ENCODE measurements around the gene RADIL. TPM values are rescaled to one million over a fixed set of nuclear protein-coding genes. Genes with fewer than 3 reads are reported as not detected.

The RADIL gene
- total RNA-seq, 1 experiment from 2014 or later, result 5.0 TPM

DNA sequence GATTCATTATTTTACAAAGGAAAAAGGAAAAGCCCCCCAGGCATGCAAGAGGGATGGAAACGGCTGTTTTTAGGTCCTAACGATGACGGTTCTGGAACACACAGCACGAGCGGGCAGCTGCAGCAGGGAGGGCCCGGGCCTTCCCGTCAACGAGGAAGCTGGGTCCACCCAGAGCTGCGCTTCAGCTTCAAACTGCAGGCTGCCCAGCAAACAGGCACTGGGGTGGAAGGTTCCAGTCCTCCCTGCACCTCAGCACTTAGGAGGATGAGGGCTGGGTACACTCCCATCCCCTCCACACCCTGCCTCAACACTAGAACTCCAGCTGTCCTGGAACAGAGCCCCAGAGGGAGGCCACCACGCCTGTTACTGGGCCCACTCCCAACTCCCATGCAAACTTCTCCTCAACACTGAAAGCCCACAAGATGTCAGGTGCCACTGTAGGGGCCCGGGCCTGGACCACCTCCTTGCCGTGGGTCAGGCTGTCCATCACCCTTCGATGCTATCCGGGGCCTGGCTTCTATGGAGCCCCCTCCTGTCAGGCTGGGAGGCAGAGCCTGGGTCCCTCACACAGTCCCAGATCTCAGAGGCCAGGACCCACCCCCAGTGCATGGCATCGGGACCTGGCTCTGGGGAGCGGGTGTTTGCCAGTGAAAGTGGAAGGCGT, 54.7 kb downstream of the RADIL start:
- Histone ChIP-seq H3K36me3 (ENCODE audit: insufficient read depth, low read length, poor library complexity, severe bottlenecking) (no peaks in the 10 kb centered on the region), H3K4me3 (ENCODE audit: low read depth, low read length, poor library complexity, severe bottlenecking) (no peak overlapping the region), H3K9me3 (ENCODE audit: low read depth, low read length, poor library complexity, severe bottlenecking) (no peaks in the 10 kb centered on the region), H3K27ac (ENCODE audit: low read depth, low read length, poor library complexity, severe bottlenecking) (no peak overlapping the region), H3K4me1 (ENCODE audit: insufficient read depth, low read length, poor library complexity, severe bottlenecking) (no peaks in the 10 kb centered on the region), H3K27me3 (replicated peaks; ENCODE audit: insufficient read depth, low read depth, low read length, poor library complexity) (no peaks in the 10 kb centered on the region)
- intact Hi-C loops (cut with micrococcal nuclease; ENCODE audit: unreplicated experiment), result no loop called here
- BruUV-seq (replicated peaks), result no TSS peak
- POLR2A ChIA-PET (ENCODE audit: low non-redundant PET), result no interaction called here
- TF ChIP-seq EZH2 (IDR thresholded peaks at IDR 0.05; ENCODE audit: borderline replicate concordance, low read depth, low read length, poor library complexity, severe bottlenecking), result no peak
- TF ChIP-seq, protein P1, sequence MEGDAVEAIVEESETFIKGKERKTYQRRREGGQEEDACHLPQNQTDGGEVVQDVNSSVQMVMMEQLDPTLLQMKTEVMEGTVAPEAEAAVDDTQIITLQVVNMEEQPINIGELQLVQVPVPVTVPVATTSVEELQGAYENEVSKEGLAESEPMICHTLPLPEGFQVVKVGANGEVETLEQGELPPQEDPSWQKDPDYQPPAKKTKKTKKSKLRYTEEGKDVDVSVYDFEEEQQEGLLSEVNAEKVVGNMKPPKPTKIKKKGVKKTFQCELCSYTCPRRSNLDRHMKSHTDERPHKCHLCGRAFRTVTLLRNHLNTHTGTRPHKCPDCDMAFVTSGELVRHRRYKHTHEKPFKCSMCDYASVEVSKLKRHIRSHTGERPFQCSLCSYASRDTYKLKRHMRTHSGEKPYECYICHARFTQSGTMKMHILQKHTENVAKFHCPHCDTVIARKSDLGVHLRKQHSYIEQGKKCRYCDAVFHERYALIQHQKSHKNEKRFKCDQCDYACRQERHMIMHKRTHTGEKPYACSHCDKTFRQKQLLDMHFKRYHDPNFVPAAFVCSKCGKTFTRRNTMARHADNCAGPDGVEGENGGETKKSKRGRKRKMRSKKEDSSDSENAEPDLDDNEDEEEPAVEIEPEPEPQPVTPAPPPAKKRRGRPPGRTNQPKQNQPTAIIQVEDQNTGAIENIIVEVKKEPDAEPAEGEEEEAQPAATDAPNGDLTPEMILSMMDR (conservative IDR thresholded peaks at IDR 0.05; ENCODE audit: low read depth, low read length), result no peak
- no peak for DNase-seq (ENCODE audit: low spot score)
- CTCF ChIA-PET, result interaction anchor here (1.8 kb wide), 1 partner anchor 54 kb away, joined by 9 read pairs; the partner anchor contains the start of gene RADIL

DNA sequence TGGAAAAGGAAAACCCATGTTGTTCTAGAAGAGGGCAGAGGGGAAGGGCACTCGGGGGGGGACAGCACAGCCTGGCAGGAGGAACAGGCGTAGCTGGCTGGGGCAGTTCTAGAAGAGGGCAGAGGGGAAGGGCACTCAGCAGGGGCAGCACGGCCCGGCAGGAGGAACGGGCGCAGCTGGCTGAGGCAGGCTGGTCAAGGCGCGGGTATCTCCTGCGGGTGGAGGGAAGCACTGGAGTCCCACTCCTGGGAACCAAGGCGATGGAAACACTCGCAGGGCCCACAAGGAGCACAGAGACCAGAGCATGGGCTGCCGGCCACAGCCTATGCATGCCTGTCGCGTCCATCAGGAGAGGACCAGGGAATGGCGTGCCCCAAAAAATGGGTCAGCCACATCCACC, 58.4 kb downstream of the RADIL start:
- TF ChIP-seq, protein P1 (conservative IDR thresholded peaks at IDR 0.05; ENCODE audit: low read depth, low read length), result no peak
- no peak for TF ChIP-seq EZH2 (IDR thresholded peaks at IDR 0.05; ENCODE audit: borderline replicate concordance, low read depth, low read length, poor library complexity, severe bottlenecking)
- H3K9me3 ChIP-seq (ENCODE audit: low read depth, low read length, poor library complexity, severe bottlenecking), result no peaks in the 10 kb centered on the region
- no peaks in the 10 kb centered on the region for H3K27me3 ChIP-seq (replicated peaks; ENCODE audit: insufficient read depth, low read depth, low read length, poor library complexity)
- no peak overlapping the region for H3K27ac ChIP-seq (ENCODE audit: low read depth, low read length, poor library complexity, severe bottlenecking)
- no peaks in the 10 kb centered on the region for H3K4me1 ChIP-seq (ENCODE audit: insufficient read depth, low read length, poor library complexity, severe bottlenecking)
- ChIA-PET CTCF (no interaction called here), POLR2A (ENCODE audit: low non-redundant PET) (no interaction called here)
- BruUV-seq (replicated peaks), result no TSS peak
- H3K36me3 ChIP-seq (ENCODE audit: insufficient read depth, low read length, poor library complexity, severe bottlenecking), result no peaks in the 10 kb centered on the region
- intact Hi-C loops (cut with micrococcal nuclease; ENCODE audit: unreplicated experiment), result no loop called here
- H3K4me3 ChIP-seq (ENCODE audit: low read depth, low read length, poor library complexity, severe bottlenecking), result no peak overlapping the region
- DNase-seq (ENCODE audit: low spot score), result no peak

DNA sequence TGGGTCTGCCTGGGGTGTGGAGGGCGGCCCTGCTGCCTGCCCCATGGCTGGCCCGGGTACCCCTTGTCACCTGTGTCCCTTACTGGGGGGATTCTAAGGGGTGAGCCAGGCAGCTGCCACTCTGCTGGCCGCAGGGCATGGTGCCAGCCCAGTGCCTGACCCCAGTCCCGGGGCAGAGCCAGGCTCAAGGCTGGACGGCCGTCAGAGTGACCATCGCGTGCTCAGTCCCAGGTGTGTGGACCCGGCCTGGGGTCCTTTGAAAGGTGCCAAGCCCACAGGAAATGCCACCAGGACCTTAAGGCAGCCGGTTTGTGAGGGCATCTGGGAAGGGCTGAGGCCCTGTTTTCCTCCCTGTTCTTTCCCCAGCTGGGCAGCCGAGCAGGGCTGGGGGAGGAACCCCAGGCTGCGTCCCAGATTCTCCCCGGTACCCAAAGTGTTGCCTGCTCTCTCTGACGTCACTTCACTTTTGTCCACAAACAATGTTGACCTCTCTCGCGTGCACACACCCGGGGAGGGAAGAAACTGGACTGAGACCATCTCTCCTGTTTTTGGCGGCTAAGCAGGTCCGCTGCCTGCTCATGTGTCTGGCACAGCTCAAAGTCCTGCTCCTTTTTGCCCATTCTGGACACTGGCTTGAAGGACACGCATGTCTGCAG, 59.3 kb downstream of the RADIL start:
- Histone ChIP-seq H3K36me3 (ENCODE audit: insufficient read depth, low read length, poor library complexity, severe bottlenecking) (no peaks in the 10 kb centered on the region), H3K4me3 (ENCODE audit: low read depth, low read length, poor library complexity, severe bottlenecking) (no peak overlapping the region), H3K27me3 (replicated peaks; ENCODE audit: insufficient read depth, low read depth, low read length, poor library complexity) (no peaks in the 10 kb centered on the region), H3K9me3 (ENCODE audit: low read depth, low read length, poor library complexity, severe bottlenecking) (no peaks in the 10 kb centered on the region), H3K4me1 (ENCODE audit: insufficient read depth, low read length, poor library complexity, severe bottlenecking) (no peaks in the 10 kb centered on the region), H3K27ac (ENCODE audit: low read depth, low read length, poor library complexity, severe bottlenecking) (no peak overlapping the region)
- no TSS peak for BruUV-seq (replicated peaks)
- intact Hi-C loops (cut with micrococcal nuclease; ENCODE audit: unreplicated experiment), result no loop called here
- TF ChIP-seq EZH2 (IDR thresholded peaks at IDR 0.05; ENCODE audit: borderline replicate concordance, low read depth, low read length, poor library complexity, severe bottlenecking), result no peak
- TF ChIP-seq, protein P1 (conservative IDR thresholded peaks at IDR 0.05; ENCODE audit: low read depth, low read length), result no peak
- ChIA-PET CTCF (no interaction called here), POLR2A (ENCODE audit: low non-redundant PET) (no interaction called here)
- no peak for DNase-seq (ENCODE audit: low spot score)
